Mesothelial cell of epicardium (in vitro differentiated cells): Measurements from ENCODE around the gene CENPO. TPM values are rescaled to one million over a fixed set of nuclear protein-coding genes. Genes with fewer than 3 reads are reported as not detected.

ENCODE experiments used
- DNase-seq, 2 experiments: peaks; one replicate each; pipeline ENCODE4 v3.0.0; 2021; ENCODE audit warnings: low spot score in 2 of 2; ENCODE audit not compliant: unreplicated experiment in 2 of 2
- H3K27ac Mint-ChIP-seq: 2 replicates; pipeline ENCODE4 v1.8.0; 2021; ENCODE audit warnings: mixed read lengths
- H3K27me3 Mint-ChIP-seq: 2 replicates; pipeline ENCODE4 v1.8.0; 2021; ENCODE audit warnings: low read depth, mixed read lengths
- H3K36me3 Mint-ChIP-seq: 2 replicates; pipeline ENCODE4 v1.8.0; 2021; ENCODE audit warnings: mixed read lengths
- H3K4me1 Mint-ChIP-seq: 2 replicates; pipeline ENCODE4 v1.8.0; 2021; ENCODE audit warnings: mixed read lengths
- H3K4me3 Mint-ChIP-seq: 2 replicates; pipeline ENCODE4 v1.8.0; 2021; ENCODE audit warnings: mild to moderate bottlenecking, moderate library complexity, mixed read lengths
- H3K9me3 Mint-ChIP-seq: 2 replicates; pipeline ENCODE4 v1.8.0; 2021; ENCODE audit warnings: mixed read lengths
- CTCF ChIP-seq: fragments of 200-600 bp; sonication (generic); IDR thresholded peaks from one replicate; pipeline ENCODE4 v1.5.0; 2021; ENCODE audit warnings: antibody characterized with exemption; ENCODE audit not compliant: unreplicated experiment
- total RNA-seq: library from RNA; stranded (reverse); gene quantifications from 3 replicates; pipeline ENCODE4 v1.2.1, GENCODE V29; 2021

Gene CENPO
- total RNA-seq, 1 donor from 2014 or later, result 18.8 TPM

- no peaks in the 10 kb centered on the region for H3K27me3 Mint-ChIP-seq
- peaks cover 35% of the 10 kb centered on the region for H3K36me3 Mint-ChIP-seq
- H3K27ac Mint-ChIP-seq, result no peak overlapping the region
- TF ChIP-seq CTCF, result no peak
- no peak overlapping the region for H3K4me3 Mint-ChIP-seq
- no peak for DNase-seq
- H3K9me3 Mint-ChIP-seq, result no peaks in the 10 kb centered on the region
- H3K4me1 Mint-ChIP-seq, result peaks cover 3% of the 10 kb centered on the region
These were observed 26.4 kb downstream of the CENPO start for GRCh38 chr2:24819442-24820174.

- no peak for TF ChIP-seq CTCF
- Mint-ChIP-seq H3K27me3 (no peaks in the 10 kb centered on the region), H3K4me3 (no peak overlapping the region), H3K27ac (no peak overlapping the region), H3K36me3 (peaks cover 35% of the 10 kb centered on the region), H3K9me3 (no peaks in the 10 kb centered on the region), H3K4me1 (peaks cover 3% of the 10 kb centered on the region)
- no peak for DNase-seq
These were observed 26.9 kb downstream of the CENPO start for GRCh38 chr2:24820175-24820513.

GRCh38 chr2:24820598-24821432 is 27.6 kb downstream of the CENPO start:
- DNase-seq, result no peak
- Mint-ChIP-seq H3K36me3 (peaks cover 30% of the 10 kb centered on the region), H3K4me1 (peaks cover 3% of the 10 kb centered on the region), H3K27ac (no peak overlapping the region), H3K4me3 (no peak overlapping the region), H3K27me3 (no peaks in the 10 kb centered on the region), H3K9me3 (no peaks in the 10 kb centered on the region)
- no peak for TF ChIP-seq CTCF

DNA sequence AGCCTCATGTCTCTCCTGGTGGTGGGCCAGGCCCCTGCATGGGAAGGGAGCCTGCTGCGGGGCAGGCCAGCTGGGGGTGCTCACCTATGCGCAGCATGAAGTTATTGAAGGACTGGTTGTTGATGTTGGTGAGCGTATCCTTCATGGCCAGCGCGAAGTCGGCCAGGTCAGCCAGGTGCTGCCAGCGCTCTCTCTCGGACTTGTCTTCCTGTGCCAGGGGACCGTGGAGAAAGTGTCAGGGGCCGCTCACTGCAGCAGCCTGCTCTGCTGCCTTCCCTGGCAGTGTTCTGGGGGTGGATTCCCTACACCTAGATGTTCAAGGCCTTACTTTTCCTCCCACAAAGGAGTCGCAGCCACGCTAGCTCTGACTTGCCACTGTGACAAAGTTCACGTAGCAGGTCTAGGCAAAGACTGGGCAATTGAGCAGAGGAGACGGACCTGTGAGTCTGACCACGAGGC is 28.2 kb downstream of the CENPO start:
- Mint-ChIP-seq H3K4me3 (no peak overlapping the region), H3K9me3 (no peaks in the 10 kb centered on the region), H3K27ac (no peak overlapping the region), H3K36me3 (peaks cover 24% of the 10 kb centered on the region), H3K4me1 (peaks cover 3% of the 10 kb centered on the region), H3K27me3 (no peaks in the 10 kb centered on the region)
- no peak for TF ChIP-seq CTCF
- no peak for DNase-seq

- Mint-ChIP-seq H3K36me3 (peaks cover 18% of the 10 kb centered on the region), H3K9me3 (no peaks in the 10 kb centered on the region)
These were observed 29.0 kb downstream of the CENPO start for GRCh38 chr2:24822049-24822706.

More at GRCh38 chr2:24822049-24822706, 29.0 kb downstream of the CENPO start:
- Mint-ChIP-seq H3K27me3 (no peaks in the 10 kb centered on the region), H3K4me1 (no peaks in the 10 kb centered on the region), H3K4me3 (no peak overlapping the region), H3K27ac (no peak overlapping the region)
- DNase-seq, result no peak
- no peak for TF ChIP-seq CTCF
